ENCODE measurements around the gene ARFIP2.

DNA sequence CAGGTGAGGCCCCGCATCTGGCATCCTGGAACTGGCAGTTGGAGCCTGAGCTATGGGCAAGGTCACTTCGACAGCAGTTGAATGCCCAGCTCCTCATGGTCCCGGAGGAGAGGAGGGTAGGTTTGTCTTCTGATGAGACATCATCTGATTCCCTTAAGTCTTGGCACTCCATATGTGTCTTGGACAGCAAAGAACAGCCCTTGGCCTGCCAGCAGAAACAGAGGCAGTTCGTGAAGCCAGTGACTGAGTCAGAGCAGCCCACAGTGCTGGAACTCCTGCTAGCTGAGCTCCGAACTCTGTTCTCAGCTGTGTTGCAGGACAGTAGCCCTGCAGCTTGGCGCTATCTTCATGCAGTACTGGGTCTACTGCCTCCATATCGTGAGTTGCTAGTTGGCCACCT is 17.0 kb upstream of the ARFIP2 start:
- no peak for TF ChIP-seq POLR2AphosphoS5 (IDR thresholded peaks at IDR 0.05; ENCODE audit: borderline replicate concordance, low read depth, low read length)
- no peak for TF ChIP-seq EZH2 (IDR thresholded peaks at IDR 0.05)

All from SK-N-MC (cell line).